Measurements from ENCODE around the gene EXOC3. TPM values are rescaled to one million over a fixed set of nuclear protein-coding genes. Genes with fewer than 3 reads are reported as not detected.

EXOC3 gene
- total and polyA plus RNA-seq, 2 of the 4 experiments (the other 2 are of a cell fraction) = 35.1 to 47.5 TPM

DNA sequence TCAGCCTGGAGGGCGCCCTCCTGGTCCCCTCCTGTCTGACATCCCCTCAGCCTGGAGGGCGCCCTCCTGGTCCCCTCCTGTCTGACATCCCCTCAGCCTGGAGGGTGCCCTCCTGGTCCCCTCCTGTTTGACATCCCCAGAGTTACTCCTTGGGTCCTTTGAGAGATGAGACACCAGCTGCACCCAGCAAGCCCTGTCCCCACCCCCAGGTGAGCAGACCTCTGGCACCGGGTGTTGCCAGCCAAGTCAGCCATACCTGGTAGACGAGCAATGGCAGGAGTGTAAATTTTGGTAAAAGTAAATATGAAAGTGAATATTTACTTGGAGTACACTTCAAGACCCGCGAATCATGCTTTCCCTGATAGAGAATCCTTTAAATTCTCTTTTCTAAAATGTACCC is 25.4 kb downstream of the EXOC3 start:
- Histone ChIP-seq H3K4me3 (ENCODE audit: insufficient read depth, low read depth, low read length) (no peak overlapping the region), H3K27me3 (ENCODE audit: control insufficient read depth, insufficient read depth, low read length) (no peaks in the 10 kb centered on the region), H3K18ac (ENCODE audit: low read depth, low read length) (no peak overlapping the region), H4K20me1 (ENCODE audit: insufficient read depth, low read length) (peaks cover 4% of the 10 kb centered on the region; the same call in 1 of the 2 replicates), H4K5ac (ENCODE audit: low read depth, low read length) (no peak overlapping the region), H2BK15ac (ENCODE audit: low read depth, low read length) (no peak overlapping the region), H3K9me3 (ENCODE audit: control insufficient read depth, insufficient read depth, low read length) (no peaks in the 10 kb centered on the region), H4K91ac (ENCODE audit: insufficient read depth, low read depth, low read length) (no peak overlapping the region), H4K8ac (ENCODE audit: low read depth in 2 of 2, low read length in 2 of 2) (no peak overlapping the region), H3K79me1 (ENCODE audit: low read depth in 1 of 2, low read length in 2 of 2) (peaks cover 11 to 30% of the 10 kb centered on the region in 2 experiments), H2AFZ (replicated peaks; ENCODE audit: low read length, poor library complexity) (no peak overlapping the region), H2BK5ac (ENCODE audit: low read depth, low read length, poor library complexity, severe bottlenecking) (no peak overlapping the region), H2BK120ac (ENCODE audit: low read depth, low read length) (no peak overlapping the region), H3K4me2 (ENCODE audit: low read depth, low read length) (no peak overlapping the region), H3K23ac (ENCODE audit: low read depth, low read length) (no peak overlapping the region), H3K4me1 (ENCODE audit: control insufficient read depth, insufficient read depth, low read length) (peaks cover 5% of the 10 kb centered on the region; the same call in 1 of the 2 replicates), H2AK9ac (replicated peaks; ENCODE audit: low read depth, low read length, poor library complexity) (no peak overlapping the region), H3K36me3 (ENCODE audit: control insufficient read depth, insufficient read depth, low read length) (peaks cover 45% of the 10 kb centered on the region), H3K56ac (ENCODE audit: extremely low read depth, insufficient read depth, low read length) (no peak overlapping the region), H2AK5ac (ENCODE audit: low read depth, low read length) (no peak overlapping the region), H3K14ac (replicated peaks; ENCODE audit: low read depth, low read length) (no peak overlapping the region), H2BK20ac (ENCODE audit: low read depth, low read length) (no peak overlapping the region), H3K27ac (ENCODE audit: insufficient read depth, low read length) (no peak overlapping the region), H3K9ac (ENCODE audit: low read depth, low read length) (no peak overlapping the region), H3K9me1 (ENCODE audit: insufficient read depth, low read length) (peaks cover 4% of the 10 kb centered on the region), H3K4ac (ENCODE audit: low read depth, low read length) (no peak overlapping the region)
- dilution Hi-C loops (cut with HindIII; ENCODE audit: low sequenced_read_pairs, unreplicated experiment) (no loop called here), intact Hi-C loops (cut with micrococcal nuclease) (no loop called here), in situ Hi-C loops (cut with MboI; ENCODE audit: low sequenced_read_pairs) (no loop called here)
- POLR2A ChIA-PET (ENCODE audit: unreplicated experiment) = no interaction called here
- CTCF ChIA-PET = no interaction called here
- no peak for ATAC-seq (ENCODE audit: low read depth)
- no TSS peak for BruUV-seq (replicated peaks)
- no CpG with 5 or more reads among the region's 6 CpGs for WGBS, 2 experiments (ENCODE audit: extremely low coverage in 2 of 2, insufficient read length in 1 of 2)
- DNase-seq = no peak
- TF ChIP-seq MXI1 (IDR thresholded peaks at IDR 0.05; ENCODE audit: borderline replicate concordance, low read depth, low read length) = no peak
- no peak for TF ChIP-seq MAFK (IDR thresholded peaks at IDR 0.05; ENCODE audit: low read depth, low read length)
- no peak for TF ChIP-seq CTCF (conservative IDR thresholded peaks at IDR 0.05; ENCODE audit: low read depth, low read length)
- TF ChIP-seq MAZ (IDR thresholded peaks at IDR 0.05; ENCODE audit: borderline replicate concordance, low read depth, low read length) = no peak
